Measurements from ENCODE around the gene OLFML3. TPM values are rescaled to one million over a fixed set of nuclear protein-coding genes. Genes with fewer than 3 reads are reported as not detected.
A peak's percentile ranks its signal among the peaks of the same experiment; 100 is the strongest.
"Not testable (repeated sequence)": the region's sequence is repeated elsewhere in the genome, so short reads cannot be mapped to it uniquely, and the experiment has no call there.

OLFML3 gene
- total RNA-seq, 1 donor from 2014 or later = 26.4 TPM

- no peaks in the 10 kb centered on the region for H3K27me3 ChIP-seq
- H3K27ac ChIP-seq = no peak overlapping the region
- intact Hi-C loops (cut with DNase I) = no loop called here
- no peak overlapping the region for H3K4me3 ChIP-seq
- peak in 1 of 2 donors; percentile 7 for DNase-seq (ENCODE audit: low spot score in 2 of 2)
- TF ChIP-seq CTCF (IDR thresholded peaks at IDR 0.05) = no peak
- H3K36me3 ChIP-seq = no peaks in the 10 kb centered on the region
- H3K9me3 ChIP-seq = no peaks in the 10 kb centered on the region
- H3K4me1 ChIP-seq = no peaks in the 10 kb centered on the region
Observed at GRCh38 chr1:114010433-114011184, 31.3 kb downstream of the OLFML3 start.

- Histone ChIP-seq H3K9me3 (no peaks in the 10 kb centered on the region), H3K4me1 (no peaks in the 10 kb centered on the region), H3K27me3 (no peaks in the 10 kb centered on the region), H3K4me3 (no peak overlapping the region), H3K27ac (no peak overlapping the region), H3K36me3 (no peaks in the 10 kb centered on the region)
- no peak for DNase-seq (ENCODE audit: low spot score in 2 of 2)
- intact Hi-C loops (cut with DNase I) = no loop called here
- TF ChIP-seq CTCF (IDR thresholded peaks at IDR 0.05) = no peak
Observed at GRCh38 chr1:114011796-114012195, 32.5 kb downstream of the OLFML3 start.

DNA sequence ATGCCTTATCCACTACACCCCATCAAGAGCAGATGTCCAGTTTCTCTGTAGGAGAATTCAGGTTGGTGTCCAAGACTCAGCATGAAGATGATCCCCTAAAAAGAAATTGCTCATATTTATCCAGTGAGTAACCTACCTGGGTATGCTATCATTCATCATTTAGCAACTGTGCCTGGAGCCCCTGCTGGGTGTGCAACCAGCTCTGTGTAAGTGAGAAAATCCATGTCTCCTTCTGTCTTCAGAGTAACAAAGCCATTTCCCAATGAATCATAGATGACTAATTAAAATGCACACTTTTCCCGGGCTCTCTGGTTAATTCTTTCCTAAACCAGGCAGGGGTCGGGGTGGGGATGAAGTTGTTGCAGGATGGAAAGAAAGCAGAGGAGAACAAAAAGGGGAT is 35.8 kb downstream of the OLFML3 start:
- Histone ChIP-seq H3K4me1 (no peaks in the 10 kb centered on the region), H3K4me3 (no peak overlapping the region), H3K27me3 (no peaks in the 10 kb centered on the region), H3K9me3 (no peaks in the 10 kb centered on the region), H3K27ac (no peak overlapping the region), H3K36me3 (no peaks in the 10 kb centered on the region)
- no peak for DNase-seq (ENCODE audit: low spot score in 2 of 2)
- TF ChIP-seq CTCF (IDR thresholded peaks at IDR 0.05) = no peak
- intact Hi-C loops (cut with DNase I) = no loop called here

DNA sequence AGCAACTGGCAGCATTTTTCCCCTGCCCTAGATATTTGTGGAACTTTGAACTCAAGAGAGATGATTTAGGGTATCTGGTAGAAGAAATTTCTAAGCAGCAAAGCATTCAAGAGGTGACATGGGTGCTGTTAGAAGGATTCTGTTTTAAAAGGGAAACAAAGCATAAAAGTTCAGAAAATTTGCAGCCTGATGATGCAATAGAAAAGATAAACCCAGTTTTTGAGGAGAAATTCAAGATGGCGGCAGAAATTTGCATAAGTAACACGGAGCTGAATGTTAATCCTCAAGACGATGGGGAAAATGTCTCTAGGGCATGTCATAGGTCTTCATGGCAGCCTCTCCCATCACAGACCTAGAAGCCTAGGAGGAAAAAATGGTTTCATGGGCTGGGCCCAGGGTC is 40.5 kb downstream of the OLFML3 start:
- H3K27me3 ChIP-seq; H3K36me3 ChIP-seq; H3K4me1 ChIP-seq; intact Hi-C loops (cut with DNase I); DNase-seq (ENCODE audit: low spot score in 2 of 2); H3K9me3 ChIP-seq; H3K27ac ChIP-seq; H3K4me3 ChIP-seq: not testable (repeated sequence)

- H3K36me3 ChIP-seq = no peaks in the 10 kb centered on the region
- no peaks in the 10 kb centered on the region for H3K27me3 ChIP-seq
- no peaks in the 10 kb centered on the region for H3K9me3 ChIP-seq
- no peak for TF ChIP-seq CTCF (IDR thresholded peaks at IDR 0.05)
- H3K4me3 ChIP-seq = no peak overlapping the region
- H3K27ac ChIP-seq = no peak overlapping the region
- no peak for DNase-seq (ENCODE audit: low spot score in 2 of 2)
- H3K4me1 ChIP-seq = no peaks in the 10 kb centered on the region
- intact Hi-C loops (cut with DNase I) = no loop called here
Observed at GRCh38 chr1:114021665-114022099, 42.4 kb downstream of the OLFML3 start.

DNA sequence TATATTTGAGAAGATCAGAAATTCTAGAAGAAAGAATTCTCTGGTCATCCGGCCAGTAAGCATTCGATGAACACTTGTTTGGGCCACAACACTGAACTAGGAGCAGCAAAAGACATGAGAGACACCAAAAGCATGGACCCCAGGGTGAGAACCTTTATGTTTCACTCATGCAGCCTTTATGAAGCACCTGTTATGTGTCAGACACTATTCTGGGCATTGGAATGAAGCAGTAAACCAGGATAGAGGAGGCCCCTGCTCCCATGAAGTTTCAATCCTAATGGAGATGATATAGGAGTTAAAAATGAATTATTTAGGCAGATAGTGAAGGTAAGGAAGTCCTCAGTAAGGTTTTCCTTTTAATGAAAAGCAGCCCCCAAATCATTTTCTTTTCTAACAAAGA is 43.6 kb downstream of the OLFML3 start:
- H3K27ac ChIP-seq = no peak overlapping the region
- H3K4me3 ChIP-seq = no peak overlapping the region
- no peaks in the 10 kb centered on the region for H3K36me3 ChIP-seq
- H3K4me1 ChIP-seq = no peaks in the 10 kb centered on the region
- no peaks in the 10 kb centered on the region for H3K27me3 ChIP-seq
- DNase-seq (ENCODE audit: low spot score in 2 of 2) = no peak
- no peaks in the 10 kb centered on the region for H3K9me3 ChIP-seq
- intact Hi-C loops (cut with DNase I) = no loop called here
- TF ChIP-seq CTCF (IDR thresholded peaks at IDR 0.05) = no peak
